NCI-H1092 treated with DMSO at 0.1 percent for 48 hours (cell line): ENCODE data around the gene CHST5.
A peak's percentile ranks its signal among the peaks of the same experiment; 100 is the strongest.

Experiments
- DNase-seq: peaks from one replicate; lab custom pipeline; 2025; lab: John Stamatoyannopoulos, UW

The CHST5 gene

DNA sequence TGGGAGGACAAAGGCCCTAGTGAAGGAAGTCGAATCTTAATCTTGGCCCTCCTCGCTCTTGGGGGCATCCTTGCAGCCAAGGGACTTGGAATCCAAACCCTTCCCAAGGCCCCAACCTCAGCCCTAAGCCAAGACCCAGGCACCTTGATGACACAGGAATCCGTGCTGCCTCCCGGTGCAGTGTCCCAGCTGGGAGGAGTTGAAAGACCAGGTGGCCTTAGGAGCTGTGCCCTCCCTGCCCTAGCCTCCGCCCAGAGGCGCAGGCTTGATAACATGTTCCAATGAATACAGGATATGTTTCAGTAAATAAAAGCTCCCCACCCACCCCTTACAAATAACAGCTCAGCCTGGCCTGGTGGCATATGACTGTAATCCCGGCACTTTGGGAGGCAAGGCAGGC, at the start of gene CHST5:
CHST5 (minus strand) TSS at position 208 of the 400 bp plus-strand sequence. CDS start 5,724 bp downstream, outside the sequence.
- no peak for DNase-seq

DNA sequence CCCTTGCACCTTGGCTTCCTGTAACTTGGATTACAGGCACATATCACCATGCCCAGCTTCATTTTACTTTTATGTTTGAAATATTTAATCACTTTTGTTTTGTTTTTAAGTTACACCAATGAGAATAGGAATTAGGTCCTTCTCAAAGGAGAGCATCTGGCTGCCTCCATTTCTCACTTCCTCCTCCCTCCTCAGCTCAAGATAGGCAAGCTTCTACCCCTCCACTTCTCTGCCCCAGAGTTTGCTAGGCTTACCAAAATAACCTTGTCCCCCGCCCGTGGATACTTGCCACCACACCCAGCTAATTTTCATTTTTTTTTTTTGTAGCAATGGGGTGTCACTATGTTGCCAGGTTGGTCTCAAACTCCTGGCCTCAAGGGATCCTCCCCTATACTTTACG, 48.2 kb upstream of the CHST5 start:
- no peak for DNase-seq

DNA sequence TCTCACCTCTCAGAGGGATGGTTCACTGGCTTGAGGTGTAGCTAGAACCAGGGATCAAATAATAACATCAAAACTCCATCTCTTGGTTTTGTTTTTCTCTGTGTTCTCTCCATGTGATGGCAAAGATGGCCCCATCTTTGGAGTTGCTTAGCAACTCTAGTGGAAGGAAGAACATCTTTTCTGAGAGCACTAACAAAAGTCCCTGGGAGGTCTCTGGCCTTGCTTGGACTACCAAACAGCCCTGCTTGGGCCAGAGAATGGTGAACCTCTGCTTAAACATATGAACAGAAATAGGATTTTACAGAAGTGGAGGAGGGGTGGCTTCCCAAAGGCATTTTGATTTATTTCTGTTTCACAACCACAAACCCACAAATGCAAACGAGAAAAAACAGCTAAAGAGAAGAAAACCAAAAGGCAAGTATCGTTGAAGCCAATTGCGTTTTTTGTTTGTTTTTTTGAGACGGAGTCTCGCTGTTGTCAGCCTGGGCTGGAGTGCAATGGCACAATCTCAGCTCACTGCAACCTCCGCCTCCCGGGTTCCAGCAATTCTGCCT, 43.5 kb upstream of the CHST5 start:
- DNase-seq = no peak

DNA sequence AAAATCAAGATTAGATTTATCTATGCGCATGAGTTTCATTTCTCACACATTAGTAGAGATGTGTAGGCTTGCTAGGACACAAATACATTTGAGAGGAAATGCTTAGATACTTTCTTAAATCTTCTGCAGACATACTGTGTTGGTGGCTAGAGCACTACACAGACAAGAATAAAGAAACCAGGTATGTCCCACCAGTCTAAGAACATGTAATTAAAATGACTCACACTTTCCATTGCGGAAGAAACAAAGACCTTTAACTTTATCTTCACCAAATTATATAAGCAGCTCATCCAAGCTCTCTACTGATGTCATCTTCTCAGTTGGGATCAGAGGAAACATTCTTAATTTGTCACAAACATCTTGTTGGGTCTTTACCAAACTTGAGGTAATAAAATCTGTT, 42.8 kb upstream of the CHST5 start:
- DNase-seq = no peak

DNA sequence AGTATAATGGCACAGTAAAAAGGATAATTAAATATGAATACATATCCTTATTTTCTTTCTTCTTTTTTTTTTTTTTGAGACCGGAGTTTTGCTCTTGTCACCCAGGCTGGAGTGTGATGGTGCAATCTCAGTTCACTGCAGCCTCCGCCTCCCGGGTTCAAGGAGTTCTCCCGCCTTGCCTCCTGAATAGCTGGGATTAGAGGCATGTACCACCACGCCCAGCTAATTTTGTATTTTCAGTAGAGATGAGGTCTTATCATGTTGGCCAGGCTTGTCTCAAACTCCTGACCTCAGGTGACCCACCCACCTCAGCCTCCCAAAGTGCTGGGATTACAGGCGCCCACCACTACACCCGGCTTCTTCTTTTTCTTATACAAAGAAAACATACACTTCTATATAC, 42.3 kb upstream of the CHST5 start:
- no peak for DNase-seq

DNA sequence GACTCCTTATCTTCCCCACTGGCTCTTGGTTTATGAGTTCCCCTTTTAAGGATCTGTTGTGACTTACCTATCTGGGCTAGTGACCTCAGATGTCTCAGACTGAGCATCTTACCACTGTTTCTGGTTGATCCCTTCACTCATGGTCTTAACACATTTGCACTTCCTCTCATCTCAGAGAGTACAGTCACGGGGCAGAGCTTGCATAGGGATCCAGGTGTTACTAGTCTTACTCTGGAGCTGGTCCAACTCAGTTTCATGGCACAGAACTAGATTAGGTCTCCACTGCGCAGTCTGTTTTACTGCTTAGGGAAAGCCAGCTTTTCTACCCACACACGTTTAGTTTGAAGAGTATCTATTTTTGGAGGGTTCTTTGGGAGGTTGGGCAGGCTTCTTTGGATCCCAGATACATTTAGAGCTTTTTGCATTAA, 40.5 kb upstream of the CHST5 start:
- no peak for DNase-seq

DNA sequence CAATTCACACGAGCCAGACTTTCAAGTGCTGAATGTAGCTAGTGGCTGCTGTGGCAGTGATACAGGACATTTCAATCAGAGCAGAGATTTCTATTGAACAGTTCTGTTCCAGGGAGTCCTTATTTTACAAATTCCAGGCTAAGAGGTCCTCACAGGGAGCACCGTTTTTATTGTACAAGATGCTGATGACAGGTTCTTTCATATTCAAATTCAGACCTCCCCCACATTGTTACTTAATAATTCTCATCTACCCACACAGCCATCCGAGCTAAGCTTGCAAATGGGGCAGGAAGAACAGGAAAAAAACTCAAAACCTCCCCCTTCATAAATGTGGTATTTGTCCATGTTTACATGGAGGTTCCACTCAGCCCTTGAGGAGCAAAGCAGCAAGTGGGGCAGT, 40.0 kb upstream of the CHST5 start:
- DNase-seq = no peak

DNA sequence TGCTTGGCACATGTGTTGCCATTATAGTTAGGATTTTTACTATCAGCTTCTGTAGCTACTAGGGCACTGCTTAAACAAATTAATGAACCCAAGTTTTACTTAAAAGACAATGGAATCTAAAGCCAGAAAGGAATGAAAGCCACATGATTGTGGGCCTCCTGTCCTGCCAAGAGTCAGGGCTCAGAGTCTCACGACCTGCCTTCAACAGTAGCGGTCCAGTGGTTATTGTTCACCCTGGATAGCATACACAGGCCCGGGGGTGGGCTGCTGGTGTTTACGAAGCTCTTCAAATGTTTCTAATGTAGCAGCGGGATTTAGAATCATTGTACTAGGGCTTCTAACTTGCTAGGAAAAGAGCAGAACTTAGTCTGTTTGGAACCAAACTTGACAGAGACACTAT, 38.0 kb upstream of the CHST5 start:
- no peak for DNase-seq

DNA sequence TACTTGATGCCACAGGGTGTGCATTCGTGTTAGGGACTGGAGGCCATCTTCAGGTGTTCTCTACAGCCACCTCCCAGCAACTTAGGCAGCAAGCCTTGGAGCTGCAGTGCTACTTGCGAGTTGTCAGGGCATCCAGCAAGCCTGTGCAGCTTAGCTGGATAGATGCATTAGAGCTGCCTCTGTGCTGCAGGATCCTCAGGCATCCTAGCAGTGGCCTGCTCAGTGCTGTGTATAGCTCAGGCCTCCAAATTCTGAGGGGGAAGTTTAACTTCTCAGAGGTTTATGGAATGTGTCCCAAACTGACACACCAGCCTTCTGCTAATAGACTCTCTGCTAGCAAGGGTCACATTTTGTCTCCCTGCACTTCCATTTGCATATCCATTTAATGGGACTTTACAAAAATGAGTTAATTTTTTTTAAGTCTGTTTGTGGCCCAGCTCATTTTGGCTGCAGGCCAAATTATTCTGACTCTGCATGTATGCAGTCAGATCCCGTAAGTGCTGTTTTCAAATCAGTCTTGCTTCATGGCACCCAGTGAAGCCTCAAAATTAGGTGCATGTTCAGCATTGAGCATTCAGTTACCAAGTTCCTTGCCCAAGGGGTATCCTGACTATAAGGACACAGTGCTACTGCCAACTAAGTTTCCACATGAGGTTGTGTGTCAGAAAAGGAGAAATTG, 37.1 kb upstream of the CHST5 start:
- no peak for DNase-seq

DNA sequence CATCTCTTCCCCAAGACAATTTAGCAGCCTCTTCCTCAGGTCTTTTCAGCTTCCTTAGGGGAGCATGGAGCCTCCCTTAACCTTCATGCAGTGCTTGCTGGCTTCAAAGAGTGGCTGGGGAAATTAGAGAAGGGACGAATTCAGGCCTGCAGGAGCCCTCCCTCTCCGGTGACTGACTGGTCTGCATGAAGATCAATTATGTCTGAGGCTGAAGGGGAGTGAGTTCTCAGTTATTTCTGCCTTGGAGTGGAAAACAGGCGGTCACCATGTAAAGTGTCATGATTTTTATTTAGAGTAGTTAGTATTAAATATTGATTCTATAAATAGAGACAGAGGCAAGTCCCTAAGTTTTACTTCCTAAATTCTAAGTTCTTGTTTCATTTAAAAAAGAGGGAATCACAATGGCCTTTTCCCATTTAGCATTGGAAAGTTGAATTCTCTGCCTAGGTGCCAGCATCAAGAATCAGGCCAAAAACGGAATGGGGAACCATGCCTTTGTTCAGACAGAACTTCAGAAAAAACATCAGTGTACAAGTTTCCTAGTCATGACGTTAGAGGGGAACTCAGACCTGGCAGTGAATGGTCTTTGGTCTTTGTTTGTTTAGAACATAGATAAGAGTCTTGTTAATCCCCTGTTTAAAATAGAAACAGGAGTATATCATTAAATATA, 34.6 kb upstream of the CHST5 start:
- DNase-seq = no peak

DNA sequence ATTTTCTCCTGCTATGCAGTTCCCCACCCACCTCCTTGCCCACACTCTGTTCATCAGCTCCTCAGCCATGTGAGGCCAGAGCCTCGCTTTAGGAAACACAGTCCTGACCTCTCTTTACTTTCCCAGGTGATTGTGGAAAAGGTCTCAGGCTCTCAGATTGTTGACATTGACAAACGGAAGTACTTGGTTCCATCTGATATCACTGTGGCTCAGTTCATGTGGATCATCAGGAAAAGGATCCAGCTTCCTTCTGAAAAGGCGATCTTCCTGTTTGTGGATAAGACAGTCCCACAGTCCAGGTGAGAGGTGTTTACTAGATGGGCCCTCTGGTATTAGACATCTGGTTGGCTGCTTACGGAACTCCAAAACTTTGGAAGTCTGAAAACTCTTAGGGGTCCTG, 32.0 kb upstream of the CHST5 start:
- no peak for DNase-seq

DNA sequence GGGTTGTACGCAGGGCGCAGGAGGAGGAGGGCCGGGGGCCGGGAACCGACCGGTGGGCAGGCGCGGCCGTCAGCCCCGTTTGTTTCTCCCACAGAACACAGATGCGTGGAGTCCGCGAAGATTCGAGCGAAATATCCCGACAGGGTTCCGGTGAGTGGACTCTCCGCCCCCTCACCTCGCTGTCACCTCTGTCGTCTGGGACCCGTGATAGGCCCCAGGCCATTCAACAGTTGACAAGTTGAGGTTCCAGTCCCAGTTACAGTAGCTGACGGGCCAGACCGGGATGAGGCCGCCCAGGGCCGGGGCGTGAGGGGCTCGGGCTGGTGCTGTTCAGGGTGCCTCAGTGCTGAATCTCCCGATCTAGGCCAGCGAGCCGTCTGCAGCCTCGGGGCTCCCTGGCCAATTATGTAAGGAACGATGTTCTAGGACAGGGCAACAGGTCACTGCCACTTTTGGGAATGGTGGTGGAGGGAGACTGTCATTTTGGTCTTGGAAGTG, 30.9 kb upstream of the CHST5 start:
- DNase-seq = no peak

DNA sequence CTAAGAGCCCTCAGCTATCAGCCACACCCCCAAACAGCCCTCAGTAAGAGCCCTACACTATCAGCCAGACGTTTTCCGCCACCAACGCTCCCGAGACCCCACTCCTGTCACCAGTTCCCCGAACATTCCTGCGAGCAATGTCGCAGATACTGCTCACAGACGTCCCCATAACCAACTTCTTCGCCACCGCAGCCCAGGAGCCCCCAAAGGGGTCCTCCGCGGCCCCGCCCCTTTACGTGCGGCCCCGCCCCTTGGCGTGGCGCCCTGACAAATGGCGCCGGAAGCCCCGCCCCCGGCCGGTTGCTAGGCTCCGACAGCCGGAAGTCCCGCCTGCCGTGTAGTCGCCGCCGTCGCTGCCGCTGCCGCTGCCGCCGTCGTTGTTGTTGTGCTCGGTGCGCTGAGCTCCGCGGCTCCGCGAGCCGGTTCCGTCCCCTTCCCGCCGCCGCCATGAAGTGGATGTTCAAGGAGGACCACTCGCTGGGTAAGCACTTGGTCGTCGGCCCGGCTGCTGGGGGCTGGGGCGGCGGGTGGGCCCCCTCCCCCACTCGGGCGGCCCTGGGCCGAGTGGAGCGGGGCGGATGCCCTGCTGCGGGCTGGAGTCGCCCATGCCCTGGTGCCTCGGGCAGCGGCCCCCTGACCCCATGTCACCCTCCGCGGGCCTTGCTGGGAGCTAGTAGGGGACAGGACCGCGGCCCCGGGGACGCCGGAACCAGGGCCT, 30.3 kb upstream of the CHST5 start, which contains the start of gene GABARAPL2:
GABARAPL2 (plus strand) TSS at position 340 of the 718 bp plus-strand sequence; CDS start at position 448, 108 bp downstream.
- peak; percentile 85 for DNase-seq

DNA sequence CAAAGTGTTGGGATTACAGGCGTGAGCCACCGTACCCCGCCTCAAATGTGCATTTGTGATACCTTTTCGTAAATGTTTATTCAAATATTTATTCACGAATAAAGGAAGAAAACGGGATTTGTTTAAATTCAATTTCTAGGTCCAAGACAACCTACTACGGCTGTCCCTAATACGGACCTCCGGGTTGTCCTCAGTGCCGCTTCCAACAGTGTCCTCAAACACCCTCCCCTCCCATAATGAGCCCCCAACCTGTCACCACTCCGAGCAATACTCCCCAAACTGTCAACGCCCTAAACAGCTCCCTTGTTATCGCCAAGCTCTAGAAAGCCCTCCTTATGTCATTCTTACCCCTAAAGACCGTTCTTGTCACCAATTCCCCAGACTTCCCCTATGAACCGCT, 29.7 kb upstream of the CHST5 start:
- no peak for DNase-seq

DNA sequence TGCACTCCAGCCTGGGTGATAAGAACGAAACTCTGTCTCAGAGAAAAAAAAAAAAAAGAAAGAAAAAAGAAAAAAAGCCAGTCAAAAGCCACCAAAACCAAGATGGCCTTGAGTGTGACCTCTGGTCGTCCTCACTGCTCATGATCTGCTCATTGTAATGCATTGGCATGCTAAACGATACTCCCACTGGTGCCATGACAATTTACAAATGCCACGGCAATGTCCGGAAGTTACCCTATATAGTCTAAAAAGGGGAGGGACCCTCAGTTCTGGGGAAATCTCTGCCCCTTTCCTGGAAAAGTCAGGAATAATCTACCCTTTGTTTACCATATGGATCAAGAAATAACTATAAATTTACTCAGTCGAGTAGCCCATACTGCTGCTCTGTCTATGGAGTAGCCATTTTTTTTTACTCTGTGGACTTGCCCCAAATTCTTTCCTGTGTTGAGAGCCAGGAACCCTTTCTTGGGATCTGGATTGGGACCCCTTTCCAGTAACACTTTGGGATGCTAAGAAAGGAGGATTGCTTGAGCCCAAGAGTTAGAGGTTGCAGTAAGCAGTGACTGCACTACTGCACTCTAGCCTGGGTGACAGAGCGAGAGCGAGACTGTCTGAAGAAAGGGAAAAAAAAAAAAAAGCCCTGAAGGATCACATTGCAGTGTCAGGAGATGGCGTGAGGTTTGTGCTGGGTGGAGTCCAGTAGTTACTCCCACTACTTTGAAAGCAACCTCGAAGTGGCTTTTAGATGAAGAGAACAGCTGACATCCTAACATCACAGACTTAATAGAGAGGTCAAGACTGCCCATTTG, 23.9 kb upstream of the CHST5 start:
- DNase-seq = no peak

DNA sequence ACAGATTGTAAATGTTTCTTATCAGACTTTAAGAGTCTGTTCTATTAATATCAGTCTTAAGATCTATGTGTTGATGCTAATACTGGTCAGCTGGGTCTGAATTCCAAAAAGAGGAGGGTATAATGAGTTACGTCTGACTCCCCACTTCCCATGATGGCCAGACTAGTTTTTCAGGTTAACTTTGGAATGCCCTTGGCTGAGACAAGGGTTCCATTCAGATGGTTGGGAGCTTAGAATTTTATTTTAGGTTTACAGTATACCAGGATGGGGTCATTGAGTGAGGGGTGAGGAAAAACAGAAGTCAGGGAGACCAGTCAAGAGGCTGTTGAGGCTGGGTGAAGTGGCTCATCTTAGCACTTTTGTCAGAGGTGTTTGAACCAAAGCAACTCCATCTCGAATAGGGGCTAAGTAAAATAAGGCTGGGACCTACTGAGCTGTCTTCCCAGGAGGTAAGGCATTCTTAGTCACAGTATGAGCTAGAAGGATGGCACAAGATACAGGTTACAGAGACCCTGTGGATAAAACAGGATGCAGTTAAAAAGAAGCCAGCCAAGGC, 23.0 kb upstream of the CHST5 start:
- DNase-seq = no peak

DNA sequence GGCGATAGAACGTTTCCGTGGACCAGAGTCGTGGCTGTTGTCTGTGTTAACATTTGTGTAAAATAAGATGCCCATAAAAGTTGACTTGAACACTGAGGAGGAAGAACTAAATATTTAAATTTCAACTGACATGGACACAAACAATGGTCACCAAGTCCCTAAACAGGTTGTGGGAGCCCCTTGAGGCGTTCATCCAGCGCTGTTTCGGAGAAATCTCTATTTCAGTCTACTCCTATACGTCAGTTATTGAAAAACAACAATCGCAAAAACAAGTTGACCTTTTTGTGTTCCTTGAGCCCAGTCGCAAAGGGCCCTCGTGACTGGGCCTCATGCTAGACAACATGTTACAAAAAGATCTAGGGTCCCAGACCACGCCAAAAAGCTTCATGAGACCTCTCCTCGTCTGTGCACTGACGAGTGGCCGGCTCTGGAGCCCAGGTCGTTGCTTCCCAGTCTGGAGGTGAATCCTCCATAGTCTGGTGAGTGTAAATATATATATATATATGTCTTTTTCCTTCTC, 20.6 kb upstream of the CHST5 start:
- no peak for DNase-seq

DNA sequence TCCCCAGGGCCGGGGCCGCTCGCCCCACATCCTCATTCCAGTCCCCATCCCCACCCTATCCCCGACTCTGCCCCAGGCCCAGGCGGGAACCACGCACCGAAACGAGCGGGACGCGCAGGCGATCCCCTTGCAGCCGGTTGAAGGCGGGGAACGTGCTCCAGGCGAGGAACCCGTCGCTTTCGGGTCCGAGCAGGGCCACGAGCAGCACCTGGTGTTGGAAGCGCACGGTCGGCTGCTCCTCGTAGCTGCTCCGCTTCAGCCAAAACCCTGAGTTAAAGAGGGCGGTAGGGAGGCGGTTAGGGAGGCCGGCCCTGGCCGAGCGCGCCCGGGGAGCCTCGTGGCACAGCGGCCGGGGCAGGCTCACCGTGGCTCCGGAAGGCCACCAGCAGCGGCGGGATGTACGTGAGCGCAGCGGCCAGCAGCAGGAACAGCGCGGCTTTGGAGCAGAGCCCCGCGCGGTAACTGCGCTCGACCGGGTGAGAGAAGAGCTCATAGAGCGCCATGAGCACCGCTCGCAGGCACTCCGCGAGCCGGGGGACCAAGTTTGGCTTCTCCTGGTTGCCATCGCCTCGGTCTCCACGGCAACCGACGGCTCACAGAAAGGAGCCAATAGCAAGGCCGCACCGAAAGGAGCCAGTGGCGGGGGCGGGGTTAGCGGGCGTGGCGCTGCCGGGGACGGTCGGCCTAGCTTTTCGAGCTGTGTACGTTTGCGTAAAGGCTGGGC, 20.0 kb upstream of the CHST5 start, which contains the start of gene TMEM231:
TMEM231 (minus strand) TSS at position 546 of the 724 bp plus-strand sequence; CDS start at position 503, 43 bp downstream.
- peak; percentile 94 for DNase-seq

DNA sequence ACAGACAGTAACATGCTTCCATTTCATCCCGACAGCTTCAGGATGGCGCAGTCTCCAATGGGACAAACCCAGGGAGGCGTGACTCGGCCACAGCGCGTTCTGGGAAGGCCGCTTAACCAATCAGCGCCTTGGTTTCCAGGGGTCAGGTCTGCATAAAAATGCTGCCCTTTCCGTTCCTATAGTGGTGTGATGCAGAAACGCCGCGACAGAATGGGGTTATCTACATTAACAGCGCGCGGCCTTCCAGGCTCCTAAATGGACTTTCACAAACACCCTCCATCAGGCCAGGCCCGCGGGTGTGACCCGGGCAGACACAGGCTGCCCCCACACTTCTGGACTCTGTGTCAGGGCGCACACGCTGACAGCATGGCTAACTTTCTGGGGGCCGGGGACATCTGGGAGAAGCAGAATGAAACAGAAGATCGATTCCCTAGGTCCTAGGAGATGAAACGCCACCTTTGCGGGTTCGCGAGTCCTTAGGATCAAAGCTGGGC, 19.4 kb upstream of the CHST5 start:
- peak; percentile 61 for DNase-seq

DNA sequence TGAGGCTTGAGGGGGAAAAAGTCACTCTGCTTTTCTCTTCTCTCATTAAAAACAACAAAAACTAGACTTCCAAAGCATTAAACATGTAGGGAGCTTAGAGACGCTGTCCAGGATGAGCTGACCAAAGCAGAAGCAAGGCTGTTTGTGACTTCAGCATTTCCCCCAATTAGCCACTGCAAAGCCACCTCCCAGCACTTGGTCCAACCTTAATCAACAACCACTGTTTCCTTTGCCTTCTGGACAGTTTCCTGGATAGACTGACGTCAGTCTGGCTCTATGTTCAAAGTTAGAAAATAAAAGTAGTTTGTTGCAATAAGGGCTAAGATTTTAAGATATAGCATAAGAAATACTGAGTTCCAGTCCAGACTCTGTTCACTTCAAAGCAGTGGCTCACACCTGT, 17.0 kb upstream of the CHST5 start:
- DNase-seq = no peak
